ENCODE data around the gene TPSAB1. TPM values are rescaled to one million over a fixed set of nuclear protein-coding genes. Genes with fewer than 3 reads are reported as not detected.
"Not testable (repeated sequence)": the region's sequence is repeated elsewhere in the genome, so short reads cannot be mapped to it uniquely, and the experiment has no call there.

Gene TPSAB1
- total RNA-seq, 2 experiments from 2014 or later, result not detected

GRCh38 chr16:1198671-1199346 is 41.7 kb upstream of the TPSAB1 start:
- H3K27ac Mint-ChIP-seq; POLR2A ChIA-PET; H3K36me3 Mint-ChIP-seq (ENCODE audit: low read depth); H3K9me3 Mint-ChIP-seq (ENCODE audit: low read depth); H3K4me1 Mint-ChIP-seq; H3K27me3 Mint-ChIP-seq; H3K4me3 Mint-ChIP-seq; ATAC-seq; intact Hi-C loops (cut with DNase I, micrococcal nuclease); CTCF ChIA-PET: not testable (repeated sequence)
- peak; percentile 57 for DNase-seq

- no peak overlapping the region for H3K4me3 Mint-ChIP-seq
- no peaks in the 10 kb centered on the region for H3K9me3 Mint-ChIP-seq (ENCODE audit: low read depth)
- H3K27ac Mint-ChIP-seq, result no peak overlapping the region
- intact Hi-C loops (cut with DNase I, micrococcal nuclease), result no loop called here
- no peaks in the 10 kb centered on the region for H3K4me1 Mint-ChIP-seq
- no peaks in the 10 kb centered on the region for H3K36me3 Mint-ChIP-seq (ENCODE audit: low read depth)
- no peaks in the 10 kb centered on the region for H3K27me3 Mint-ChIP-seq
- POLR2A ChIA-PET, result no interaction called here
- DNase-seq (peak; percentile 20), ATAC-seq (no peak)
- CTCF ChIA-PET, result no interaction called here
Measured at GRCh38 chr16:1199347-1200013, 41.0 kb upstream of the TPSAB1 start.

DNA sequence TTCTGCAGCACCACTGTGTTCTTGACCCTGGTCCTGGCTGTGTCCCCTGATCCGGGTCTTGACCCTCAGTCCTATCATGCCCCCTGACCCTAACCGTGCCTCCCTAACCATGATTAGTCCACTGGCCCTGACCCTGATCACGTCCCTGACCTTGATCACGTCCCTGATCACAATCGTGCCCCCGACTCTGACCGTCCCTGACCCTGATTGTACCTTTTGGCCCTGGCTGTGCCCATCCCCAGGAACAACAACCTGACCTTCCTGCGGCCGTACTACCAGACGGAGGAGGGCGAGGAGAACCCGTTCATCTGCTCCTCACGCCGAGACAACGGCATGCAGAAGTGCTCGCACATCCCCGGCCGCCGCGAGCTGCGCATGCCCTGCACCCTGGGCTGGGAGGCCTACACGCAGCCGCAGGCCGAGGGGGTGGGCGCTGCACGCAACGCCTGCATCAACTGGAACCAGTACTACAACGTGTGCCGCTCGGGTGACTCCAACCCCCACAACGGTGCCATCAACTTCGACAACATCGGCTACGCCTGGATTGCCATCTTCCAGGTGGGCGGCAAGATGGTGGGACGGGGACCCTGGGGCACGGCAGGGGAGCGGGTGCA is 40.4 kb upstream of the TPSAB1 start:
- ATAC-seq, result no peak
- Mint-ChIP-seq H3K27me3 (no peaks in the 10 kb centered on the region), H3K27ac (no peak overlapping the region), H3K9me3 (ENCODE audit: low read depth) (no peaks in the 10 kb centered on the region), H3K4me3 (no peak overlapping the region), H3K4me1 (no peaks in the 10 kb centered on the region), H3K36me3 (ENCODE audit: low read depth) (no peaks in the 10 kb centered on the region)
- ChIA-PET CTCF (no interaction called here), POLR2A (no interaction called here)
- no peak for DNase-seq
- intact Hi-C loops (cut with DNase I, micrococcal nuclease), result no loop called here

- Mint-ChIP-seq H3K9me3 (ENCODE audit: low read depth) (no peaks in the 10 kb centered on the region), H3K4me1 (no peaks in the 10 kb centered on the region), H3K27ac (no peak overlapping the region), H3K4me3 (no peak overlapping the region), H3K27me3 (no peaks in the 10 kb centered on the region), H3K36me3 (ENCODE audit: low read depth) (no peaks in the 10 kb centered on the region)
- DNase-seq (no peak), ATAC-seq (no peak)
- ChIA-PET CTCF (no interaction called here), POLR2A (no interaction called here)
- intact Hi-C loops (cut with DNase I, micrococcal nuclease), result no loop called here
Measured at GRCh38 chr16:1201444-1201843, 39.1 kb upstream of the TPSAB1 start.

- no peak overlapping the region for H3K27ac Mint-ChIP-seq
- H3K4me3 Mint-ChIP-seq, result no peak overlapping the region
- H3K36me3 Mint-ChIP-seq (ENCODE audit: low read depth), result no peaks in the 10 kb centered on the region
- intact Hi-C loops (cut with DNase I, micrococcal nuclease), result no loop called here
- H3K4me1 Mint-ChIP-seq, result no peaks in the 10 kb centered on the region
- ATAC-seq (no peak), DNase-seq (no peak)
- H3K9me3 Mint-ChIP-seq (ENCODE audit: low read depth), result no peaks in the 10 kb centered on the region
- ChIA-PET POLR2A (no interaction called here), CTCF (no interaction called here)
- H3K27me3 Mint-ChIP-seq, result no peaks in the 10 kb centered on the region
Measured at GRCh38 chr16:1202274-1202673, 38.2 kb upstream of the TPSAB1 start.

- peaks cover 5% of the 10 kb centered on the region for H3K4me1 Mint-ChIP-seq
- no peak for DNase-seq
- H3K4me3 Mint-ChIP-seq, result no peak overlapping the region
- H3K36me3 Mint-ChIP-seq (ENCODE audit: low read depth), result no peaks in the 10 kb centered on the region
- no peaks in the 10 kb centered on the region for H3K27me3 Mint-ChIP-seq
- POLR2A ChIA-PET, result no interaction called here
- H3K27ac Mint-ChIP-seq, result no peak overlapping the region
- H3K9me3 Mint-ChIP-seq (ENCODE audit: low read depth), result no peaks in the 10 kb centered on the region
- CTCF ChIA-PET, result no interaction called here
- no peak for ATAC-seq
- intact Hi-C loops (cut with DNase I, micrococcal nuclease), result no loop called here
Measured at GRCh38 chr16:1204933-1205332, 35.6 kb upstream of the TPSAB1 start.

DNA sequence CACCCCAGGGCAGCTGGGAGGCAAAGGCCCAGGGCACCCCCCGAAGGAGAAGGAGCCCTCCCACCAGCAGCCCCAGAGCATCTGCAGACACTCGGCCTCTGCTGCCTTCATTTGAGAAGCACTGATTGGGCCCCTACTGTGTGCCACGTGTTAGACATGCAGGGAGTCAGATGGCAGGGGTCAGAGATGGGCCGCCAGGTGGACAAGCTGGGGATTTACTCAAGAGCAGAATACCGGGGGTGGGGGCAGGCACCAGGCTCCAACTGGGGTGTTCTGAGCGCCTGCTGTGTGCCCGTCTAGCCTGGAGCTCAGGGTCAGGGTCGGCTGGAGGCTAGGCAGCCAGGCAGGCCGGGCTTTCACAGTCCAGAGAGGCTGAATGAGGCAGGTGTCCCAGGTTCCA is 34.2 kb upstream of the TPSAB1 start:
- no peak for ATAC-seq
- Mint-ChIP-seq H3K27me3 (no peaks in the 10 kb centered on the region), H3K4me1 (peaks cover 5% of the 10 kb centered on the region), H3K9me3 (ENCODE audit: low read depth) (no peaks in the 10 kb centered on the region), H3K27ac (no peak overlapping the region), H3K36me3 (ENCODE audit: low read depth) (no peaks in the 10 kb centered on the region), H3K4me3 (no peak overlapping the region)
- ChIA-PET POLR2A (no interaction called here), CTCF (no interaction called here)
- DNase-seq, result no peak
- intact Hi-C loops (cut with DNase I, micrococcal nuclease), result no loop called here

GRCh38 chr16:1206786-1207185 is 33.7 kb upstream of the TPSAB1 start:
- peaks cover 5% of the 10 kb centered on the region for H3K4me1 Mint-ChIP-seq
- intact Hi-C loops (cut with DNase I, micrococcal nuclease), result no loop called here
- H3K27me3 Mint-ChIP-seq, result no peaks in the 10 kb centered on the region
- no peak overlapping the region for H3K27ac Mint-ChIP-seq
- ChIA-PET CTCF (no interaction called here), POLR2A (no interaction called here)
- DNase-seq, result peak; percentile 23
- no peaks in the 10 kb centered on the region for H3K9me3 Mint-ChIP-seq (ENCODE audit: low read depth)
- ATAC-seq, result peak; percentile 27
- H3K4me3 Mint-ChIP-seq, result peak overlapping the region; percentile 36
- H3K36me3 Mint-ChIP-seq (ENCODE audit: low read depth), result no peaks in the 10 kb centered on the region

DNA sequence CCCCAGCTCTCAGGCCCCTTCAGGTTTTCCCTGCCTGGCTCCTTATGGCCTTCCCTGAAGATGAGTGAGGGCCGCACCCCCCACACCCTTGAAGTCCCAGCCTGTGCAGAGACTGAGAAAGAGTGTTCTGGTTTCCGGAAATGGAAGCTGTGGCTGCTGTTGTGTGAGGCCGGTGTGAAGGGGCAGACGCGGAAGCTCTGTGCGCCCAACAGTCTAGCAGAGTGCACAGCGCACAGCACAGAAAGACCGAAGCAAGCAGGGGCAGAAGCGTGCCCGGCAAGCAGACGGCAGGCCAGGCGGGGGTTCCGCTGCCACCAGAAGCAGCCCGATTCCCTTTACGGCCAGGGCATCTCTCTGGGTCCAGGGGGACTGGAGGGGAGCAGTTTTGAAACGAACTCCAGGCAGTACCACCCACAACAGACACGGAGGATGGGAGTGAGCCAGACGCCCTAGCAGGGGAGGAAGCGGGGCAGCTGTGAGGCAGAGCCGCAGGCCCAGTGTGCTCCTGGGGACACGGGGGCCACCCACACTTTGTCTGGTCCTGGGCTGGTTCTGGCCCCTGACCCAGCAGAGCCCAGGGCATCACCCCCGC is 32.2 kb upstream of the TPSAB1 start:
- intact Hi-C loops (cut with DNase I, micrococcal nuclease), result no loop called here
- H3K4me1 Mint-ChIP-seq, result peaks cover 5% of the 10 kb centered on the region
- H3K4me3 Mint-ChIP-seq, result peak overlapping the region; percentile 29
- CTCF ChIA-PET, result no interaction called here
- H3K36me3 Mint-ChIP-seq (ENCODE audit: low read depth), result no peaks in the 10 kb centered on the region
- H3K27ac Mint-ChIP-seq, result peak overlapping the region; percentile 71
- ATAC-seq (peak; percentile 77), DNase-seq (peak; percentile 31)
- POLR2A ChIA-PET, result no interaction called here
- H3K27me3 Mint-ChIP-seq, result no peaks in the 10 kb centered on the region
- H3K9me3 Mint-ChIP-seq (ENCODE audit: low read depth), result no peaks in the 10 kb centered on the region

DNA sequence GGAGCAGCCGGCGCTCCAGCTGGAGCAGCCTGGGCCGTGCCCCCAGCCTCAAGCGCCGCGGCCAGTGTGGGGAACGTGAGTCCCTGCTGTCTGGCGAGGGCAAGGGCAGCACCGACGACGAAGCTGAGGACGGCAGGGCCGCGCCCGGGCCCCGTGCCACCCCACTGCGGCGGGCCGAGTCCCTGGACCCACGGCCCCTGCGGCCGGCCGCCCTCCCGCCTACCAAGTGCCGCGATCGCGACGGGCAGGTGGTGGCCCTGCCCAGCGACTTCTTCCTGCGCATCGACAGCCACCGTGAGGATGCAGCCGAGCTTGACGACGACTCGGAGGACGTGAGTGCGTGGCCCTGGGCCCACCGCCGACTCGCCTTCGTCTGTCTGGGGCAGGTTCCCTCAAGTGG is 31.4 kb upstream of the TPSAB1 start:
- Mint-ChIP-seq H3K9me3 (ENCODE audit: low read depth) (no peaks in the 10 kb centered on the region), H3K4me3 (no peak overlapping the region), H3K27ac (no peak overlapping the region), H3K36me3 (ENCODE audit: low read depth) (no peaks in the 10 kb centered on the region), H3K4me1 (peaks cover 5% of the 10 kb centered on the region), H3K27me3 (no peaks in the 10 kb centered on the region)
- CTCF ChIA-PET, result no interaction called here
- POLR2A ChIA-PET, result no interaction called here
- intact Hi-C loops (cut with DNase I, micrococcal nuclease), result no loop called here
- ATAC-seq, result no peak
- DNase-seq, result no peak

- ChIA-PET POLR2A (no interaction called here), CTCF (no interaction called here)
- no peak overlapping the region for H3K27ac Mint-ChIP-seq
- no peaks in the 10 kb centered on the region for H3K9me3 Mint-ChIP-seq (ENCODE audit: low read depth)
- H3K4me3 Mint-ChIP-seq, result no peak overlapping the region
- H3K4me1 Mint-ChIP-seq, result peaks cover 5% of the 10 kb centered on the region
- H3K27me3 Mint-ChIP-seq, result no peaks in the 10 kb centered on the region
- DNase-seq (no peak), ATAC-seq (no peak)
- H3K36me3 Mint-ChIP-seq (ENCODE audit: low read depth), result no peaks in the 10 kb centered on the region
- intact Hi-C loops (cut with DNase I, micrococcal nuclease), result no loop called here
Measured at GRCh38 chr16:1210461-1210860, 30.0 kb upstream of the TPSAB1 start.
